HUES6 (cell line): Measurements from ENCODE around the gene SYT6.
"Not testable (repeated sequence)": the region's sequence is repeated elsewhere in the genome, so short reads cannot be mapped to it uniquely, and the experiment has no call there.

Source experiments
- H3K27ac ChIP-seq: 2 replicates; pipeline ENCODE4 v1.7.0; 2013; ENCODE audit warnings: low read depth, mild to moderate bottlenecking, low read length, inconsistent platforms
- H3K27me3 ChIP-seq: 2 replicates; pipeline ENCODE4 v1.6.1; 2013; ENCODE audit warnings: low read length; ENCODE audit not compliant: control insufficient read depth, insufficient read depth
- H3K36me3 ChIP-seq: 2 replicates; pipeline ENCODE4 v1.6.1; 2013; ENCODE audit warnings: low read length; ENCODE audit not compliant: control insufficient read depth, insufficient read depth
- H3K4me1 ChIP-seq: 2 replicates; pipeline ENCODE4 v1.6.1; 2013; ENCODE audit warnings: low read length; ENCODE audit not compliant: control insufficient read depth, insufficient read depth
- H3K4me3 ChIP-seq: 2 replicates; pipeline ENCODE4 v1.5.1; 2013; ENCODE audit warnings: low read depth, low read length
- H3K9ac ChIP-seq: one replicate; pipeline ENCODE4 v1.6.1; 2013; ENCODE audit warnings: mild to moderate bottlenecking, low read length
- H3K9me3 ChIP-seq: 2 replicates; pipeline ENCODE4 v1.6.1; 2013; ENCODE audit warnings: low read depth, low read length; ENCODE audit not compliant: control insufficient read depth, insufficient read depth

SYT6 gene

GRCh38 chr1:114080511-114081436, 72.9 kb downstream of the SYT6 start:
- Histone ChIP-seq H3K36me3 (no peaks in the 10 kb centered on the region), H3K9me3 (no peaks in the 10 kb centered on the region), H3K27me3 (peaks cover 7% of the 10 kb centered on the region; the same call in 1 of the 2 replicates), H3K4me1 (peaks cover 60% of the 10 kb centered on the region), H3K27ac (no peak overlapping the region), H3K9ac (no peak overlapping the region), H3K4me3 (no peak overlapping the region)

GRCh38 chr1:114079596-114080190, 74.0 kb downstream of the SYT6 start:
- peaks cover 7% of the 10 kb centered on the region; the same call in 1 of the 2 replicates for H3K27me3 ChIP-seq
- no peak overlapping the region for H3K27ac ChIP-seq
- no peaks in the 10 kb centered on the region for H3K36me3 ChIP-seq
- no peak overlapping the region for H3K9ac ChIP-seq
- H3K4me3 ChIP-seq, result no peak overlapping the region
- H3K4me1 ChIP-seq, result peaks cover 71% of the 10 kb centered on the region
- H3K9me3 ChIP-seq, result no peaks in the 10 kb centered on the region

- Histone ChIP-seq H3K4me3 (no peak overlapping the region), H3K4me1 (peaks cover 68% of the 10 kb centered on the region), H3K27ac (no peak overlapping the region), H3K9ac (no peak overlapping the region), H3K9me3 (peaks cover 8% of the 10 kb centered on the region), H3K27me3 (peaks cover 7% of the 10 kb centered on the region; the same call in 1 of the 2 replicates), H3K36me3 (peaks cover 2% of the 10 kb centered on the region)
These were observed 75.6 kb downstream of the SYT6 start for GRCh38 chr1:114078116-114078515.

- Histone ChIP-seq H3K36me3 (peaks cover 8% of the 10 kb centered on the region), H3K27ac (no peak overlapping the region), H3K9ac (no peak overlapping the region), H3K4me1 (peaks cover 59% of the 10 kb centered on the region), H3K27me3 (peaks cover 7% of the 10 kb centered on the region; the same call in 1 of the 2 replicates), H3K9me3 (peaks cover 16% of the 10 kb centered on the region), H3K4me3 (no peak overlapping the region)
These were observed 76.5 kb downstream of the SYT6 start for GRCh38 chr1:114077188-114077587.

GRCh38 chr1:114076308-114076707, 77.4 kb downstream of the SYT6 start:
- Histone ChIP-seq H3K4me1 (peaks cover 50% of the 10 kb centered on the region), H3K9ac (no peak overlapping the region), H3K4me3 (0 out of 2 replicates have a peak overlapping the region, but pooled peaks have one; percentile 32), H3K36me3 (peaks cover 8% of the 10 kb centered on the region), H3K9me3 (peaks cover 24% of the 10 kb centered on the region), H3K27me3 (peaks cover 7% of the 10 kb centered on the region; the same call in 1 of the 2 replicates), H3K27ac (peak overlapping the region; percentile 30)

GRCh38 chr1:114075546-114076242, 78.0 kb downstream of the SYT6 start:
- 0 out of 2 replicates have a peak overlapping the region, but pooled peaks have one; percentile 32 for H3K4me3 ChIP-seq
- peaks cover 7% of the 10 kb centered on the region; the same call in 1 of the 2 replicates for H3K27me3 ChIP-seq
- peak overlapping the region; percentile 45 for H3K27ac ChIP-seq
- H3K9me3 ChIP-seq, result peaks cover 29% of the 10 kb centered on the region
- H3K36me3 ChIP-seq, result peaks cover 8% of the 10 kb centered on the region
- H3K9ac ChIP-seq, result peak overlapping the region; percentile 13
- H3K4me1 ChIP-seq, result peaks cover 44% of the 10 kb centered on the region

- Histone ChIP-seq H3K4me3 (no peak overlapping the region), H3K9me3 (peaks cover 31% of the 10 kb centered on the region), H3K9ac (peak overlapping the region; percentile 13), H3K27me3 (peaks cover 7% of the 10 kb centered on the region; the same call in 1 of the 2 replicates), H3K36me3 (peaks cover 8% of the 10 kb centered on the region), H3K4me1 (peaks cover 41% of the 10 kb centered on the region), H3K27ac (peak overlapping the region; percentile 45)
These were observed 78.6 kb downstream of the SYT6 start for GRCh38 chr1:114075105-114075504.

- Histone ChIP-seq H3K27me3 (no peaks in the 10 kb centered on the region), H3K4me3 (no peak overlapping the region), H3K27ac (no peak overlapping the region), H3K36me3 (peaks cover 8% of the 10 kb centered on the region), H3K9me3 (peaks cover 41% of the 10 kb centered on the region), H3K9ac (no peak overlapping the region), H3K4me1 (peaks cover 27% of the 10 kb centered on the region)
These were observed 81.4 kb downstream of the SYT6 start for GRCh38 chr1:114072246-114072645.

- H3K9me3 ChIP-seq, result peaks cover 44% of the 10 kb centered on the region
- H3K9ac ChIP-seq, H3K4me1 ChIP-seq: not testable (repeated sequence)
These were observed 83.9 kb downstream of the SYT6 start for GRCh38 chr1:114069762-114070161.

GRCh38 chr1:114068684-114069083, 85.0 kb downstream of the SYT6 start:
- H3K27me3 ChIP-seq, H3K4me3 ChIP-seq, H3K4me1 ChIP-seq, H3K27ac ChIP-seq, H3K9ac ChIP-seq, H3K36me3 ChIP-seq: not testable (repeated sequence)
- H3K9me3 ChIP-seq, result peaks cover 42% of the 10 kb centered on the region

More at GRCh38 chr1:114069762-114070161, 83.9 kb downstream of the SYT6 start:
- H3K27me3 ChIP-seq, H3K4me3 ChIP-seq, H3K27ac ChIP-seq, H3K36me3 ChIP-seq: not testable (repeated sequence)
